Right atrium auricular region (tissue), 2 donors: ENCODE data around the gene SSBP3. TPM values are rescaled to one million over a fixed set of nuclear protein-coding genes. Genes with fewer than 3 reads are reported as not detected.

ENCODE experiments used
- DNase-seq: peaks from one replicate; pipeline ENCODE4 v3.0.0-alpha.2; 2019; ENCODE audit warnings: low spot score
- H3K27ac ChIP-seq, 2 donors: fragments of 200-600 bp; sonication (generic); 1 replicate in 1 of 2; 2 replicates in 1 of 2; pipeline ENCODE4 v1.5.1; 2016 to 2019
- H3K27me3 ChIP-seq, 2 donors: fragments of 200-600 bp; sonication (generic); one replicate each; pipeline versions ENCODE4 v1.5.1 to v1.6.0; 2017 to 2019
- H3K36me3 ChIP-seq: fragments of 200-600 bp; sonication (generic); one replicate; pipeline ENCODE4 v1.5.1; 2016
- H3K4me1 ChIP-seq, 2 donors: fragments of 200-600 bp; sonication (generic); one replicate each; pipeline versions ENCODE4 v1.5.1 to v1.6.0; 2017 to 2019
- H3K4me3 ChIP-seq, 2 donors: fragments of 200-600 bp; sonication (generic); 1 replicate in 1 of 2; 2 replicates in 1 of 2; pipeline ENCODE4 v1.5.1; 2017 to 2019; ENCODE audit warnings: mild to moderate bottlenecking in 1 of 2, moderate library complexity in 1 of 2
- H3K9me3 ChIP-seq, 2 donors: fragments of 200-600 bp; sonication (generic); one replicate each; pipeline ENCODE4 v1.5.1; 2019
- CTCF ChIP-seq, 2 donors: fragments of 200-600 bp; sonication (generic); IDR thresholded peaks; one replicate each; pipeline ENCODE4 v1.5.1; 2019; ENCODE audit warnings: antibody characterized with exemption in 2 of 2
- total RNA-seq, 2 donors: library from RNA; depleted of rRNA; stranded (reverse); fragments of >200 nt; gene quantifications; one replicate each; pipeline ENCODE4 v1.1.0, GENCODE V29; 2016

The SSBP3 gene
- total RNA-seq, 2 donors from 2014 or later: 15.2 to 16.6 TPM

GRCh38 chr1:54248966-54249365, 157.2 kb downstream of the SSBP3 start:
- Histone ChIP-seq H3K27ac (no peak overlapping the region), H3K4me3 (no peak overlapping the region), H3K4me1 (peaks cover 0 to 7% of the 10 kb centered on the region in 2 donors), H3K9me3 (no peaks in the 10 kb centered on the region), H3K27me3 (no peaks in the 10 kb centered on the region), H3K36me3 (peaks cover 15% of the 10 kb centered on the region)
- DNase-seq: no peak
- TF ChIP-seq CTCF (IDR thresholded peaks at IDR 0.05): no peak

GRCh38 chr1:54247863-54248515, 158.2 kb downstream of the SSBP3 start:
- Histone ChIP-seq H3K4me3 (no peak overlapping the region), H3K27me3 (no peaks in the 10 kb centered on the region), H3K9me3 (no peaks in the 10 kb centered on the region), H3K36me3 (peaks cover 16% of the 10 kb centered on the region), H3K4me1 (peaks cover 0 to 4% of the 10 kb centered on the region in 2 donors), H3K27ac (no peak overlapping the region)
- no peak for TF ChIP-seq CTCF (IDR thresholded peaks at IDR 0.05)
- no peak for DNase-seq

GRCh38 chr1:54246116-54246721, 160.0 kb downstream of the SSBP3 start:
- no peaks in the 10 kb centered on the region for H3K9me3 ChIP-seq
- no peaks in the 10 kb centered on the region for H3K27me3 ChIP-seq
- peaks cover 0 to 4% of the 10 kb centered on the region in 2 donors for H3K4me1 ChIP-seq
- no peak overlapping the region for H3K27ac ChIP-seq
- DNase-seq: no peak
- TF ChIP-seq CTCF (IDR thresholded peaks at IDR 0.05): no peak
- H3K4me3 ChIP-seq: no peak overlapping the region
- H3K36me3 ChIP-seq: peaks cover 18% of the 10 kb centered on the region

GRCh38 chr1:54245501-54245900, 160.7 kb downstream of the SSBP3 start:
- Histone ChIP-seq H3K27me3 (no peaks in the 10 kb centered on the region), H3K36me3 (peaks cover 13% of the 10 kb centered on the region), H3K4me1 (peaks cover 0 to 4% of the 10 kb centered on the region in 2 donors), H3K27ac (no peak overlapping the region), H3K4me3 (no peak overlapping the region), H3K9me3 (no peaks in the 10 kb centered on the region)
- no peak for DNase-seq
- no peak for TF ChIP-seq CTCF (IDR thresholded peaks at IDR 0.05)

- Histone ChIP-seq H3K4me3 (no peak overlapping the region), H3K27me3 (no peaks in the 10 kb centered on the region), H3K36me3 (peaks cover 13% of the 10 kb centered on the region), H3K9me3 (no peaks in the 10 kb centered on the region), H3K27ac (no peak overlapping the region), H3K4me1 (peaks cover 0 to 4% of the 10 kb centered on the region in 2 donors)
- no peak for DNase-seq
- TF ChIP-seq CTCF (IDR thresholded peaks at IDR 0.05): no peak
Observed at GRCh38 chr1:54244655-54245054, 161.5 kb downstream of the SSBP3 start.
